ENCODE measurements around the gene EPB41L2. TPM values are rescaled to one million over a fixed set of nuclear protein-coding genes. Genes with fewer than 3 reads are reported as not detected.

The EPB41L2 gene
- total RNA-seq, 4 donors from 2014 or later: 104 to 317 (median 144) TPM

GRCh38 chr6:130937942-130938604 is 125.0 kb downstream of the EPB41L2 start:
- DNase-seq (ENCODE audit: low spot score) (no peak), ATAC-seq (ENCODE audit: low FRiP score) (no peak)
- TF ChIP-seq CTCF (IDR thresholded peaks at IDR 0.05): no peak

- no peak for TF ChIP-seq CTCF (IDR thresholded peaks at IDR 0.05)
- no peak for DNase-seq (ENCODE audit: low spot score)
- ATAC-seq (ENCODE audit: low FRiP score): no peak
Observed at GRCh38 chr6:130936933-130937332, 126.1 kb downstream of the EPB41L2 start.

GRCh38 chr6:130935978-130936377 is 127.1 kb downstream of the EPB41L2 start:
- no peak for TF ChIP-seq CTCF (IDR thresholded peaks at IDR 0.05)
- no peak for ATAC-seq (ENCODE audit: low FRiP score)
- DNase-seq (ENCODE audit: low spot score): no peak

- no peak for DNase-seq (ENCODE audit: low spot score)
- no peak for ATAC-seq (ENCODE audit: low FRiP score)
Observed at GRCh38 chr6:130934848-130935585, 128.0 kb downstream of the EPB41L2 start.

GRCh38 chr6:130933712-130934200 is 129.3 kb downstream of the EPB41L2 start:
- no peak for TF ChIP-seq CTCF (IDR thresholded peaks at IDR 0.05)
- DNase-seq (ENCODE audit: low spot score) (no peak), ATAC-seq (ENCODE audit: low FRiP score) (no peak)

More at GRCh38 chr6:130934848-130935585, 128.0 kb downstream of the EPB41L2 start:
- no peak for TF ChIP-seq CTCF (IDR thresholded peaks at IDR 0.05)

- DNase-seq (ENCODE audit: low spot score) (no peak), ATAC-seq (ENCODE audit: low FRiP score) (no peak)
- TF ChIP-seq CTCF (IDR thresholded peaks at IDR 0.05): no peak
Observed at GRCh38 chr6:130932921-130933320, 130.1 kb downstream of the EPB41L2 start.

Measured in omental fat pad (tissue), 4 donors.